GM23338 (cell line): ENCODE results near the gene CBX5. TPM values are rescaled to one million over a fixed set of nuclear protein-coding genes. Genes with fewer than 3 reads are reported as not detected.

ENCODE experiments used
- ATAC-seq: fragments of 200-7000 bp; cut with Tn5 transposase; 3 replicates; pipeline ENCODE4 v1.9.1; 2020
- DNase-seq: peaks from one replicate; pipeline ENCODE4 v3.0.0-alpha.2; 2015; ENCODE audit warnings: low spot score
- H2AFZ ChIP-seq: fragments of 200-600 bp; sonication (generic); 2 replicates; pipeline ENCODE4 v1.8.0; 2016; ENCODE audit warnings: antibody characterized with exemption, mild to moderate bottlenecking, moderate library complexity
- H3F3A ChIP-seq: fragments of 200-600 bp; sonication (generic); replicated peaks from 2 replicates; pipeline ENCODE4 v1.8.0; 2017; ENCODE audit warnings: antibody characterized with exemption, mixed run types, low read depth
- H3K27ac ChIP-seq: fragments of 200-600 bp; sonication (generic); 2 replicates; pipeline ENCODE4 v1.6.1; 2016; ENCODE audit warnings: low read depth
- H3K27me3 ChIP-seq: fragments of 200-600 bp; sonication (generic); 2 replicates; pipeline ENCODE4 v1.8.0; 2016; ENCODE audit warnings: mild to moderate bottlenecking, mixed run types, moderate library complexity; ENCODE audit not compliant: insufficient read depth
- H3K36me3 ChIP-seq: fragments of 200-600 bp; sonication (generic); 2 replicates; pipeline ENCODE4 v1.8.0; 2016; ENCODE audit warnings: mild to moderate bottlenecking; ENCODE audit not compliant: insufficient read depth
- H3K4me1 ChIP-seq: fragments of 200-600 bp; sonication (generic); 2 replicates; pipeline ENCODE4 v1.8.0; 2016; ENCODE audit warnings: mild to moderate bottlenecking, moderate library complexity; ENCODE audit not compliant: insufficient read depth
- H3K4me2 ChIP-seq: fragments of 200-600 bp; sonication (generic); 2 replicates; pipeline ENCODE4 v1.7.1; 2017; ENCODE audit warnings: mixed run types
- H3K4me3 ChIP-seq: fragments of 200-600 bp; sonication (generic); 2 replicates; pipeline ENCODE4 v1.6.1; 2016; ENCODE audit warnings: mixed run types
- H3K79me2 ChIP-seq: fragments of 200-600 bp; sonication (generic); replicated peaks from 2 replicates; pipeline ENCODE4 v1.8.0; 2017; ENCODE audit warnings: mild to moderate bottlenecking; ENCODE audit not compliant: insufficient read depth
- H3K9me2 ChIP-seq: fragments of 200-600 bp; sonication (generic); 2 replicates; pipeline ENCODE4 v1.8.0; 2017; ENCODE audit not compliant: insufficient read depth
- H4K20me1 ChIP-seq: fragments of 200-600 bp; sonication (generic); replicated peaks from 2 replicates; pipeline ENCODE4 v1.8.0; 2017; ENCODE audit warnings: mild to moderate bottlenecking; ENCODE audit not compliant: insufficient read depth
- H3K27ac Mint-ChIP-seq: 2 replicates; pipeline ENCODE4 v1.8.0; 2020; ENCODE audit warnings: inconsistent platforms, mild to moderate bottlenecking, moderate library complexity, mixed read lengths
- H3K27me3 Mint-ChIP-seq: 3 replicates; pipeline ENCODE4 v1.8.0; 2022; ENCODE audit warnings: low read depth, mild to moderate bottlenecking, moderate library complexity, mixed read lengths, inconsistent platforms; ENCODE audit not compliant: insufficient read depth, poor library complexity
- H3K36me3 Mint-ChIP-seq: 3 replicates; pipeline ENCODE4 v1.8.0; 2021; ENCODE audit warnings: low read depth, mild to moderate bottlenecking, inconsistent platforms, moderate library complexity, mixed read lengths
- H3K4me1 Mint-ChIP-seq: 3 replicates; pipeline ENCODE4 v1.8.0; 2020; ENCODE audit warnings: mild to moderate bottlenecking, inconsistent platforms, mixed read lengths
- H3K4me3 Mint-ChIP-seq: 3 replicates; pipeline ENCODE4 v1.8.0; 2021; ENCODE audit warnings: moderate library complexity, mild to moderate bottlenecking, inconsistent platforms, mixed read lengths
- H3K9me3 Mint-ChIP-seq: 3 replicates; pipeline ENCODE4 v1.8.0; 2020; ENCODE audit warnings: moderate library complexity, mild to moderate bottlenecking, inconsistent platforms, mixed read lengths
- CREB1 ChIP-seq: fragments of 250-450 bp; sonication (Bioruptor Pico); IDR thresholded peaks from 2 replicates; pipeline ENCODE4 v1.5.0; 2020; ENCODE audit warnings: low read depth, mild to moderate bottlenecking, moderate library complexity
- EZH2 ChIP-seq: fragments of 200-600 bp; sonication (generic); IDR thresholded peaks from one replicate; pipeline ENCODE4 v1.8.0; 2017; ENCODE audit warnings: antibody characterized with exemption, mild to moderate bottlenecking, low read depth; ENCODE audit not compliant: unreplicated experiment
- EZH2phosphoT487 ChIP-seq: fragments of 200-600 bp; sonication (generic); IDR thresholded peaks from one replicate; pipeline ENCODE4 v1.8.1; 2018; ENCODE audit warnings: antibody characterized with exemption; ENCODE audit not compliant: unreplicated experiment
- JUNB ChIP-seq: IDR thresholded peaks from one replicate; pipeline ENCODE4 v1.6.1; 2016; ENCODE audit warnings: antibody characterized with exemption; ENCODE audit not compliant: unreplicated experiment
- NANOG ChIP-seq: IDR thresholded peaks from 2 replicates; pipeline ENCODE4 v1.6.1; 2016; ENCODE audit warnings: antibody characterized with exemption, borderline replicate concordance
- POLR2AphosphoS5 ChIP-seq: IDR thresholded peaks from 2 replicates; pipeline ENCODE4 v1.6.1; 2016; ENCODE audit warnings: antibody characterized with exemption, low read depth
- STAT1 ChIP-seq: IDR thresholded peaks from one replicate; pipeline ENCODE4 v1.6.1; 2016; ENCODE audit warnings: antibody characterized with exemption; ENCODE audit not compliant: unreplicated experiment
- ZNF114 ChIP-seq: fragments of 250-450 bp; sonication (Bioruptor Pico); IDR thresholded peaks from 2 replicates; pipeline ENCODE4 v1.5.0; 2020; ENCODE audit warnings: mild to moderate bottlenecking, moderate library complexity
- polyA plus RNA-seq: library from polyadenylated mRNA; unstranded; fragments of >200 nt; fragmentation: Nextera tagmentation; extraction: Ambion mirVana; gene quantifications from 2 replicates; pipeline ENCODE4 v1.2.1, GENCODE V29; 2016
- total RNA-seq: library from RNA; depleted of rRNA; stranded (reverse); fragments of >200 nt; shearing (Covaris generic); gene quantifications from 2 replicates; pipeline ENCODE4 v1.2.3, GENCODE V29; 2014
- TF ChIP-seq, protein P1 (sequence below): IDR thresholded peaks from one replicate; pipeline ENCODE4 v1.6.1; 2018; ENCODE audit warnings: antibody characterized with exemption; ENCODE audit not compliant: unreplicated experiment
- TF ChIP-seq, protein P2 (sequence below), 2 experiments: fragments of 200-600 bp in 1 of 2; sonication (generic) in 1 of 2; conservative IDR thresholded peaks; 2 replicates each; pipeline versions ENCODE4 v1.5.1 to v1.6.1; 2016 to 2017; ENCODE audit warnings: antibody characterized with exemption in 2 of 2, low read depth in 2 of 2, mild to moderate bottlenecking in 2 of 2, moderate library complexity in 1 of 2
- TF ChIP-seq, protein P3 (sequence below): IDR thresholded peaks from 2 replicates; pipeline ENCODE4 v1.6.1; 2016; ENCODE audit warnings: antibody characterized with exemption
- TF ChIP-seq, protein P4 (sequence below): fragments of 250-450 bp; sonication (Bioruptor Pico); IDR thresholded peaks from 2 replicates; pipeline ENCODE4 v1.5.0; 2020; ENCODE audit warnings: mild to moderate bottlenecking, moderate library complexity

Gene CBX5
- total and polyA plus RNA-seq, 2 experiments from 2014 or later = 152 to 212 TPM

DNA sequence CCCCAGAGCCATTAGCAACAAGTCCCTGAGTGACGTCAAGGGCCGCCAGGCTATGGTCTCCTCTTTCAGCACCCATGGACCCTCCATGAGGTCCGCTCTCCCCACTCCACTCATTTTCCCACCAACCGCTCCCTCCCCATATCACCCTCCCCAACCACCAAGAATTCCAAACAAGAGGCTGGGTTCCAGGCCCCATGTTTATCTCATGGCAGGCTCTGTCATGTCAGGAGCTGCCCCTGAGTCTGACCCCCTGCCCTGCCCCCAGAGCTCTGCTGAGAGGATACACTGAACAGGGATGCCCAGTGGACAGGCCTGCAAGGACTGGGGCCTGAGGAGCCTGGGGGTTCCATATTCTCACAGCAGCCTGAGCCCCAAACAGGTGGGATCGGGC lies 69.5 kb downstream of the CBX5 start:
- no peaks in the 10 kb centered on the region; the same call in 2 of the 3 replicates for H3K36me3 Mint-ChIP-seq
- no peak for TF ChIP-seq NANOG
- TF ChIP-seq, protein P1, sequence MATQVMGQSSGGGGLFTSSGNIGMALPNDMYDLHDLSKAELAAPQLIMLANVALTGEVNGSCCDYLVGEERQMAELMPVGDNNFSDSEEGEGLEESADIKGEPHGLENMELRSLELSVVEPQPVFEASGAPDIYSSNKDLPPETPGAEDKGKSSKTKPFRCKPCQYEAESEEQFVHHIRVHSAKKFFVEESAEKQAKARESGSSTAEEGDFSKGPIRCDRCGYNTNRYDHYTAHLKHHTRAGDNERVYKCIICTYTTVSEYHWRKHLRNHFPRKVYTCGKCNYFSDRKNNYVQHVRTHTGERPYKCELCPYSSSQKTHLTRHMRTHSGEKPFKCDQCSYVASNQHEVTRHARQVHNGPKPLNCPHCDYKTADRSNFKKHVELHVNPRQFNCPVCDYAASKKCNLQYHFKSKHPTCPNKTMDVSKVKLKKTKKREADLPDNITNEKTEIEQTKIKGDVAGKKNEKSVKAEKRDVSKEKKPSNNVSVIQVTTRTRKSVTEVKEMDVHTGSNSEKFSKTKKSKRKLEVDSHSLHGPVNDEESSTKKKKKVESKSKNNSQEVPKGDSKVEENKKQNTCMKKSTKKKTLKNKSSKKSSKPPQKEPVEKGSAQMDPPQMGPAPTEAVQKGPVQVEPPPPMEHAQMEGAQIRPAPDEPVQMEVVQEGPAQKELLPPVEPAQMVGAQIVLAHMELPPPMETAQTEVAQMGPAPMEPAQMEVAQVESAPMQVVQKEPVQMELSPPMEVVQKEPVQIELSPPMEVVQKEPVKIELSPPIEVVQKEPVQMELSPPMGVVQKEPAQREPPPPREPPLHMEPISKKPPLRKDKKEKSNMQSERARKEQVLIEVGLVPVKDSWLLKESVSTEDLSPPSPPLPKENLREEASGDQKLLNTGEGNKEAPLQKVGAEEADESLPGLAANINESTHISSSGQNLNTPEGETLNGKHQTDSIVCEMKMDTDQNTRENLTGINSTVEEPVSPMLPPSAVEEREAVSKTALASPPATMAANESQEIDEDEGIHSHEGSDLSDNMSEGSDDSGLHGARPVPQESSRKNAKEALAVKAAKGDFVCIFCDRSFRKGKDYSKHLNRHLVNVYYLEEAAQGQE = no peak
- TF ChIP-seq, protein P2, sequence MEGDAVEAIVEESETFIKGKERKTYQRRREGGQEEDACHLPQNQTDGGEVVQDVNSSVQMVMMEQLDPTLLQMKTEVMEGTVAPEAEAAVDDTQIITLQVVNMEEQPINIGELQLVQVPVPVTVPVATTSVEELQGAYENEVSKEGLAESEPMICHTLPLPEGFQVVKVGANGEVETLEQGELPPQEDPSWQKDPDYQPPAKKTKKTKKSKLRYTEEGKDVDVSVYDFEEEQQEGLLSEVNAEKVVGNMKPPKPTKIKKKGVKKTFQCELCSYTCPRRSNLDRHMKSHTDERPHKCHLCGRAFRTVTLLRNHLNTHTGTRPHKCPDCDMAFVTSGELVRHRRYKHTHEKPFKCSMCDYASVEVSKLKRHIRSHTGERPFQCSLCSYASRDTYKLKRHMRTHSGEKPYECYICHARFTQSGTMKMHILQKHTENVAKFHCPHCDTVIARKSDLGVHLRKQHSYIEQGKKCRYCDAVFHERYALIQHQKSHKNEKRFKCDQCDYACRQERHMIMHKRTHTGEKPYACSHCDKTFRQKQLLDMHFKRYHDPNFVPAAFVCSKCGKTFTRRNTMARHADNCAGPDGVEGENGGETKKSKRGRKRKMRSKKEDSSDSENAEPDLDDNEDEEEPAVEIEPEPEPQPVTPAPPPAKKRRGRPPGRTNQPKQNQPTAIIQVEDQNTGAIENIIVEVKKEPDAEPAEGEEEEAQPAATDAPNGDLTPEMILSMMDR (conservative IDR thresholded peaks at IDR 0.05; ENCODE audit: low read depth in 2 of 2) = no peak
- TF ChIP-seq POLR2AphosphoS5 = no peak
- no peak for TF ChIP-seq STAT1
- TF ChIP-seq EZH2 = no peak
- TF ChIP-seq, protein P3, sequence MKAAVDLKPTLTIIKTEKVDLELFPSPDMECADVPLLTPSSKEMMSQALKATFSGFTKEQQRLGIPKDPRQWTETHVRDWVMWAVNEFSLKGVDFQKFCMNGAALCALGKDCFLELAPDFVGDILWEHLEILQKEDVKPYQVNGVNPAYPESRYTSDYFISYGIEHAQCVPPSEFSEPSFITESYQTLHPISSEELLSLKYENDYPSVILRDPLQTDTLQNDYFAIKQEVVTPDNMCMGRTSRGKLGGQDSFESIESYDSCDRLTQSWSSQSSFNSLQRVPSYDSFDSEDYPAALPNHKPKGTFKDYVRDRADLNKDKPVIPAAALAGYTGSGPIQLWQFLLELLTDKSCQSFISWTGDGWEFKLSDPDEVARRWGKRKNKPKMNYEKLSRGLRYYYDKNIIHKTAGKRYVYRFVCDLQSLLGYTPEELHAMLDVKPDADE = no peak
- no peak for TF ChIP-seq JUNB
- TF ChIP-seq EZH2phosphoT487 = no peak
- TF ChIP-seq, protein P4, sequence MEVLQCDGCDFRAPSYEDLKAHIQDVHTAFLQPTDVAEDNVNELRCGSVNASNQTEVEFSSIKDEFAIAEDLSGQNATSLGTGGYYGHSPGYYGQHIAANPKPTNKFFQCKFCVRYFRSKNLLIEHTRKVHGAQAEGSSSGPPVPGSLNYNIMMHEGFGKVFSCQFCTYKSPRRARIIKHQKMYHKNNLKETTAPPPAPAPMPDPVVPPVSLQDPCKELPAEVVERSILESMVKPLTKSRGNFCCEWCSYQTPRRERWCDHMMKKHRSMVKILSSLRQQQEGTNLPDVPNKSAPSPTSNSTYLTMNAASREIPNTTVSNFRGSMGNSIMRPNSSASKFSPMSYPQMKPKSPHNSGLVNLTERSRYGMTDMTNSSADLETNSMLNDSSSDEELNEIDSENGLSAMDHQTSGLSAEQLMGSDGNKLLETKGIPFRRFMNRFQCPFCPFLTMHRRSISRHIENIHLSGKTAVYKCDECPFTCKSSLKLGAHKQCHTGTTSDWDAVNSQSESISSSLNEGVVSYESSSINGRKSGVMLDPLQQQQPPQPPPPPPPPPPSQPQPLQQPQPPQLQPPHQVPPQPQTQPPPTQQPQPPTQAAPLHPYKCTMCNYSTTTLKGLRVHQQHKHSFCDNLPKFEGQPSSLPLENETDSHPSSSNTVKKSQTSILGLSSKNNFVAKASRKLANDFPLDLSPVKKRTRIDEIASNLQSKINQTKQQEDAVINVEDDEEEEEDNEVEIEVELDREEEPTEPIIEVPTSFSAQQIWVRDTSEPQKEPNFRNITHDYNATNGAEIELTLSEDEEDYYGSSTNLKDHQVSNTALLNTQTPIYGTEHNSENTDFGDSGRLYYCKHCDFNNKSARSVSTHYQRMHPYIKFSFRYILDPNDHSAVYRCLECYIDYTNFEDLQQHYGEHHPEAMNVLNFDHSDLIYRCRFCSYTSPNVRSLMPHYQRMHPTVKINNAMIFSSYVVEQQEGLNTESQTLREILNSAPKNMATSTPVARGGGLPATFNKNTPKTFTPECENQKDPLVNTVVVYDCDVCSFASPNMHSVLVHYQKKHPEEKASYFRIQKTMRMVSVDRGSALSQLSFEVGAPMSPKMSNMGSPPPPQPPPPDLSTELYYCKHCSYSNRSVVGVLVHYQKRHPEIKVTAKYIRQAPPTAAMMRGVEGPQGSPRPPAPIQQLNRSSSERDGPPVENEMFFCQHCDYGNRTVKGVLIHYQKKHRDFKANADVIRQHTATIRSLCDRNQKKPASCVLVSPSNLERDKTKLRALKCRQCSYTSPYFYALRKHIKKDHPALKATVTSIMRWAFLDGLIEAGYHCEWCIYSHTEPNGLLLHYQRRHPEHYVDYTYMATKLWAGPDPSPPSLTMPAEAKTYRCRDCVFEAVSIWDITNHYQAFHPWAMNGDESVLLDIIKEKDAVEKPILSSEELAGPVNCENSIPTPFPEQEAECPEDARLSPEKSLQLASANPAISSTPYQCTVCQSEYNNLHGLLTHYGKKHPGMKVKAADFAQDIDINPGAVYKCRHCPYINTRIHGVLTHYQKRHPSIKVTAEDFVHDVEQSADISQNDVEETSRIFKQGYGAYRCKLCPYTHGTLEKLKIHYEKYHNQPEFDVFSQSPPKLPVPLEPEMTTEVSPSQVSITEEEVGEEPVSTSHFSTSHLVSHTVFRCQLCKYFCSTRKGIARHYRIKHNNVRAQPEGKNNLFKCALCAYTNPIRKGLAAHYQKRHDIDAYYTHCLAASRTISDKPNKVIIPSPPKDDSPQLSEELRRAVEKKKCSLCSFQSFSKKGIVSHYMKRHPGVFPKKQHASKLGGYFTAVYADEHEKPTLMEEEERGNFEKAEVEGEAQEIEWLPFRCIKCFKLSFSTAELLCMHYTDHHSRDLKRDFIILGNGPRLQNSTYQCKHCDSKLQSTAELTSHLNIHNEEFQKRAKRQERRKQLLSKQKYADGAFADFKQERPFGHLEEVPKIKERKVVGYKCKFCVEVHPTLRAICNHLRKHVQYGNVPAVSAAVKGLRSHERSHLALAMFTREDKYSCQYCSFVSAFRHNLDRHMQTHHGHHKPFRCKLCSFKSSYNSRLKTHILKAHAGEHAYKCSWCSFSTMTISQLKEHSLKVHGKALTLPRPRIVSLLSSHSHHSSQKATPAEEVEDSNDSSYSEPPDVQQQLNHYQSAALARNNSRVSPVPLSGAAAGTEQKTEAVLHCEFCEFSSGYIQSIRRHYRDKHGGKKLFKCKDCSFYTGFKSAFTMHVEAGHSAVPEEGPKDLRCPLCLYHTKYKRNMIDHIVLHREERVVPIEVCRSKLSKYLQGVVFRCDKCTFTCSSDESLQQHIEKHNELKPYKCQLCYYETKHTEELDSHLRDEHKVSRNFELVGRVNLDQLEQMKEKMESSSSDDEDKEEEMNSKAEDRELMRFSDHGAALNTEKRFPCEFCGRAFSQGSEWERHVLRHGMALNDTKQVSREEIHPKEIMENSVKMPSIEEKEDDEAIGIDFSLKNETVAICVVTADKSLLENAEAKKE = no peak
- TF ChIP-seq CREB1 = no peak
- no peak for TF ChIP-seq ZNF114 (CRISPR knock-in tag)
- Histone ChIP-seq H2AFZ (no peak overlapping the region), H3F3A (peaks cover 3% of the 10 kb centered on the region; the same call in 1 of the 2 replicates), H3K27me3 (peaks cover 84% of the 10 kb centered on the region), H4K20me1 (no peaks in the 10 kb centered on the region), H3K4me2 (no peak overlapping the region), H3K79me2 (no peaks in the 10 kb centered on the region), H3K4me1 (peaks cover 5% of the 10 kb centered on the region; the same call in 1 of the 2 replicates), H3K27ac (no peak overlapping the region), H3K9me2 (no peaks in the 10 kb centered on the region), H3K36me3 (no peaks in the 10 kb centered on the region), H3K4me3 (no peak overlapping the region)
- H3K4me3 Mint-ChIP-seq = no peak overlapping the region
- H3K27ac Mint-ChIP-seq = no peak overlapping the region
- DNase-seq = no peak
- H3K9me3 Mint-ChIP-seq = no peaks in the 10 kb centered on the region; the same call in 2 of the 3 replicates
- peaks cover 62% of the 10 kb centered on the region for H3K27me3 Mint-ChIP-seq
- H3K4me1 Mint-ChIP-seq = peaks cover 13% of the 10 kb centered on the region
- ATAC-seq = no peak
